OCI-LY3 (cell line): ENCODE data around the gene EFR3B.
A peak's percentile ranks its signal among the peaks of the same experiment; 100 is the strongest.
"Not testable (repeated sequence)": the region's sequence is repeated elsewhere in the genome, so short reads cannot be mapped to it uniquely, and the experiment has no call there.

Experiments used
- H2AFZ ChIP-seq: fragments of 200-600, 300-600 bp; shearing (Covaris generic); 2 replicates; pipeline ENCODE4 v1.6.0; 2014; ENCODE audit warnings: antibody characterized with exemption, low read depth, low read length
- H3K27ac ChIP-seq: fragments of 200-600, 300-600 bp; sonication (generic); 2 replicates; pipeline ENCODE4 v1.5.1; 2014; ENCODE audit warnings: mild to moderate bottlenecking, low read length, moderate library complexity, mixed read lengths
- H3K27me3 ChIP-seq: fragments of 200-600, 300-600 bp; sonication (generic); 2 replicates; pipeline ENCODE4 v1.6.1; 2014; ENCODE audit warnings: low read depth, low read length, mixed read lengths
- H3K36me3 ChIP-seq: fragments of 200-600, 300-600 bp; sonication (generic); replicated peaks from 2 replicates; pipeline ENCODE3; 2014; ENCODE audit warnings: low read depth, low read length, mixed read lengths
- H3K4me1 ChIP-seq: fragments of 300-600, 200-600 bp; sonication (generic); 2 replicates; pipeline ENCODE4 v1.6.1; 2014; ENCODE audit warnings: low read length, mixed read lengths
- H3K4me2 ChIP-seq: fragments of 200-600, 300-600 bp; sonication (generic); 2 replicates; pipeline ENCODE4 v1.6.1; 2014; ENCODE audit warnings: low read length, mixed read lengths
- H3K4me3 ChIP-seq: fragments of 300-600, 200-600 bp; sonication (generic); 2 replicates; pipeline ENCODE4 v1.5.1; 2014; ENCODE audit warnings: antibody characterized with exemption, mild to moderate bottlenecking, low read length, moderate library complexity
- H3K79me2 ChIP-seq: fragments of 300-600, 200-600 bp; shearing (Covaris generic); 2 replicates; pipeline ENCODE4 v1.6.1; 2014; ENCODE audit warnings: mild to moderate bottlenecking, low read length, mixed read lengths
- H3K9ac ChIP-seq: fragments of 300-600, 200-600 bp; shearing (Covaris generic); 2 replicates; pipeline ENCODE4 v1.6.0; 2014; ENCODE audit warnings: mild to moderate bottlenecking, low read length, moderate library complexity
- H3K9me3 ChIP-seq: fragments of 200-600, 300-600 bp; shearing (Covaris generic); 2 replicates; pipeline ENCODE4 v1.6.1; 2014; ENCODE audit warnings: low read length, mixed read lengths; ENCODE audit not compliant: insufficient read depth
- H4K20me1 ChIP-seq: fragments of 200-600, 300-600 bp; sonication (generic); 2 replicates; pipeline ENCODE4 v1.6.1; 2016; ENCODE audit warnings: low read length, mixed read lengths; ENCODE audit not compliant: insufficient read depth
- CTCF ChIP-seq: fragments of 200-600, 300-600 bp; sonication (generic); IDR thresholded peaks from 2 replicates; pipeline ENCODE4 v1.5.1; 2014; ENCODE audit warnings: antibody characterized with exemption, low read length, low read depth
- EZH2phosphoT487 ChIP-seq: fragments of 200-600 bp; shearing (Covaris generic); IDR thresholded peaks from 2 replicates; pipeline ENCODE4 v1.6.1; 2018; ENCODE audit warnings: antibody characterized with exemption, mixed run types, low read depth

Gene EFR3B

DNA sequence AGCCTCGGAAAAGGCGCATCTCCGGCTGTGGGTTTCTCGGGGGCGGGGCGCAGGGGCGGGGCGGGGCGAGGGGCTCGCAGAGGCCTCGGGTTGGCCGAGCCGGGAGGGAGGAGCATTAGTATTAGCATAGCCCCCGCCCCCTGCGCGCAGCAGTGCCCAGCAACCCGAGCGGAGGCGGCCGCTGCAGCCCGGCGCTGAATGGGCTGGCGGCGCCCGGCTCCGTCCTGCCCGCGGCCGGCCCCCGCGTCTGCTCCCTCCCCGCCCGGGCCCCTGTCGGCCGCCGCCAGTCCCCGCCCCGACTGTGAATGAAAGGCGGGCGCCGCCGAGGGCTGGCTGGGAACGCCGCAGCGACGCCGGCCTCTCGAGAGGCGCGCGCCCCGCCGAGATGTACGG lies at the start of gene EFR3B:
TSS of gene EFR3B (plus strand) at position 149 of the 393 bp plus-strand sequence. CDS start at position 386, 237 bp downstream.
- H2AFZ ChIP-seq, result peak within 1 kb of the TSS; percentile 22; the same call in 1 of the 2 replicates
- no peak within 1 kb of the TSS for H3K27ac ChIP-seq
- no peaks in the 10 kb centered on the region for H3K79me2 ChIP-seq
- no peaks in the 10 kb centered on the region for H3K36me3 ChIP-seq
- peak within 1 kb of the TSS; percentile 98 for H3K4me2 ChIP-seq
- TF ChIP-seq EZH2phosphoT487, result no peak
- TF ChIP-seq CTCF, result no peak
- peak within 1 kb of the TSS; percentile 30 for H3K9ac ChIP-seq
- H3K9me3 ChIP-seq, result no peaks in the 10 kb centered on the region
- peaks cover 37% of the 10 kb centered on the region for H3K4me1 ChIP-seq
- peaks cover 59% of the 10 kb centered on the region for H3K27me3 ChIP-seq
- H3K4me3 ChIP-seq, result peak within 1 kb of the TSS; percentile 83
- H4K20me1 ChIP-seq, result no peaks in the 10 kb centered on the region

- TF ChIP-seq EZH2phosphoT487 (no peak), CTCF (no peak)
- Histone ChIP-seq H3K4me2 (no peak overlapping the region), H3K36me3 (no peaks in the 10 kb centered on the region), H3K4me1 (no peaks in the 10 kb centered on the region), H3K9me3 (no peaks in the 10 kb centered on the region), H3K27me3 (peaks cover 9% of the 10 kb centered on the region), H3K27ac (no peak overlapping the region), H3K79me2 (no peaks in the 10 kb centered on the region), H4K20me1 (no peaks in the 10 kb centered on the region), H2AFZ (no peak overlapping the region), H3K9ac (no peak overlapping the region), H3K4me3 (no peak overlapping the region)
Measured at GRCh38 chr2:24993406-24994145, 48.3 kb upstream of the EFR3B start.

DNA sequence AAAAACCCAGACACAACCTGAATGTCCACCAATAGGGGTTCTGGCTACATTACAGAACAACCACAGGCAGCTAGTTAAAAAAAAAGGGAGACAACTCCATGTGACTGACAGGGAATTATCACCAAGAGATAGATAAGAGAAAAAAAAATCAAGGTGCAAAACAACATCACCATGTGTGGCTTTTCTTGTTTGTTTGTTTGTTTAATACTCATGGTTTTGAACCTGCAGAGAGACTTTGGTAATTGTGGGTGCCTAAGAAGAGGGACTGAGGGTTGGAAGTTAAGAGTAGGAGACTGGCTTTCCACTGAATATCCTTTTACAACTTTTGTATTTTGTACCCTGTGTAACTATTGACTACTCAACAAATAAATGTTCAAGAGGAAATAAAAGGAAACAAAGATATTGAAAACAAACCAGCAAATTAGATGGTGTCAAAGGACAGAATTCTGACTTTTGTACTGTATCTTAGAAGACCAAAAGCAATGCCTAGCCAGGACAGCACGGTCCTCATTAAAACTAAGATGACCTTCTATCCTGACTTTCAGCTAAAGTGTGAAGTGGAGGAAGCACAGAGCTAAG lies 47.6 kb upstream of the EFR3B start:
- Histone ChIP-seq H2AFZ (no peak overlapping the region), H3K4me2 (no peak overlapping the region), H3K79me2 (no peaks in the 10 kb centered on the region), H3K4me3 (no peak overlapping the region), H3K27ac (no peak overlapping the region), H3K9me3 (no peaks in the 10 kb centered on the region), H4K20me1 (no peaks in the 10 kb centered on the region), H3K4me1 (no peaks in the 10 kb centered on the region), H3K9ac (no peak overlapping the region), H3K27me3 (peaks cover 9% of the 10 kb centered on the region), H3K36me3 (no peaks in the 10 kb centered on the region)
- TF ChIP-seq EZH2phosphoT487 (no peak), CTCF (no peak)

DNA sequence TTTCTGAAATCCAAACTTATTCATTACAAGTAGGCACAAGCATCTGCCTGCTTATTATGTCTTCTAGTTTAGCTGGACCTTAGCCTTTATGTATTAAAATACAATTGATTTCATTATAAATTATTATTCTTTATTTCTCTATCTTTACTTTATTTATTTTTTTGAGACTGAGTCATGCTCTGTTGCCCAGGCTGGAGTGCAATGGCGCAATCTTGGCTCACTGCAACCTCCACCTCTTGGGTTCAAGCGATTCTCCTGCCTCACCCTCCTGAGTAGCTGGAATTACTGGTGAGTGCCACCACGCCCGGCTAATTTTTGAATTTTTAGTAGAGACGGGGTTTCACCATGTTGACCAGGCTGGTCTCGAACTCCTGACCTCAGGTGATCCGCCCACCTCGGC lies 42.8 kb upstream of the EFR3B start:
- H3K9ac ChIP-seq, H3K4me3 ChIP-seq, H3K36me3 ChIP-seq, H3K4me2 ChIP-seq, H3K4me1 ChIP-seq, H3K79me2 ChIP-seq, H3K27ac ChIP-seq, H4K20me1 ChIP-seq, H2AFZ ChIP-seq, H3K9me3 ChIP-seq: not testable (repeated sequence)
- peaks cover 21% of the 10 kb centered on the region for H3K27me3 ChIP-seq
